GM18517 (cell line): ENCODE measurements around the gene TMCO4.
A peak's percentile ranks its signal among the peaks of the same experiment; 100 is the strongest.

Source experiments
- ATAC-seq: cut with Tn5 transposase; IDR thresholded peaks from one replicate; pipeline ENCODE4 v1.9.1; 2021; ENCODE audit warnings: mild to moderate bottlenecking, moderate library complexity; ENCODE audit not compliant: unreplicated experiment

Gene TMCO4

DNA sequence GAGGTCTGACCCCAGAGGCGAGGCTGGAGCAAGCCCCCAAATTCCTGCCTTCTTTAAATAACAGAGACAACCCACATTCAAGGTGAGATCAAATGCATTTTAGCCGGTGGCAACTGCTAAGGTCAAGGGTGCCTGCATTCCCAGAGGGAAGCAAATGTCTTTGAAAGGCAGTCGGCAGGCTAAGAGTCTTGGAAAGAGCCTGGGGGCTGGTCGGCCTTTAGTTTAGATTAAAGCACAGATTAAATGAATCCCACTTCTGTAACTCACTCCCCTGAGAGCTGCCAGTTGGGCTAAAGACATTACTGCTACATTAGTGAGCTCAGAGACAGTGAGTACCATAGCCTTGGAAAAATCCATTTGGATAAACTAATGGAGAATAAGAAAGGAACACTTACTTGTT lies 75.8 kb downstream of the TMCO4 start:
- ATAC-seq: no peak

DNA sequence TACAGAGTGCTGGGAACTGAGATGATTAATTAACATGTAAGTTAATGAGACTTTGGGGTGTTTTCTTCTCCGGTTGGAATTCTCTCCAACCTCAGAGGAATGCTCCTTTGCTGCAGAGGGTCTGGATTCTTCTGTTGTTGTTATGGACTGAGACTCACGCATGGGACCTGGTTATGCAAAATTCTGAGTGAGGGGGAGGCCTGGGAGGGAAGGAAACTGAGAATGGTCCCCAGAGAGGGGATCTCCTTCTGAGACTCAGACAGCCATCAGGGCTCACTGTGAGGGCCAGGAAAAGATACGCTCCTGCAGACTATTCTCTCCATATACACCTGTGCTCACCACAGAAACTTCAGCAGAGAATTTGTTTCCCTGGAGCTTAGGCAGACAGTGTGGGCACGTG lies 78.7 kb downstream of the TMCO4 start:
- ATAC-seq: no peak

DNA sequence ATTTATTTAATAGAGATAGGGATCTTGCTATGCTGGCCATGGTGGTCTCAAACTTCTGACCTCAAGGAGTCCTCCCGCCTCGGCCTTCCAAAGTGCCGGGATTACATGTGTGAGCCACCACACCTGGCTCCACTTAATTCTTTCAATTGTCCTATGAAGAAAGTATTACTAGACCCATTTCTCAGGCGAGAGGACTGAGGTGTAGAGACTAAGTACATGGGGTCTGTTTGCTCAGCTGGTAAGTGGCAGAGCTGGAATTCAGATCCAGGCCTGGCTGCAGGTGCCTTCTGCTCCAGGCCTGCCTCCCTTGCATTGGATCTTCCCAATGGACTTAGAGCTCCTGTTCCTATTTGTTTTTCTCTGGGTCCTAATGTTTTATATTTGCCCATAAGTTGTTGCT lies 79.5 kb downstream of the TMCO4 start:
- ATAC-seq: no peak

DNA sequence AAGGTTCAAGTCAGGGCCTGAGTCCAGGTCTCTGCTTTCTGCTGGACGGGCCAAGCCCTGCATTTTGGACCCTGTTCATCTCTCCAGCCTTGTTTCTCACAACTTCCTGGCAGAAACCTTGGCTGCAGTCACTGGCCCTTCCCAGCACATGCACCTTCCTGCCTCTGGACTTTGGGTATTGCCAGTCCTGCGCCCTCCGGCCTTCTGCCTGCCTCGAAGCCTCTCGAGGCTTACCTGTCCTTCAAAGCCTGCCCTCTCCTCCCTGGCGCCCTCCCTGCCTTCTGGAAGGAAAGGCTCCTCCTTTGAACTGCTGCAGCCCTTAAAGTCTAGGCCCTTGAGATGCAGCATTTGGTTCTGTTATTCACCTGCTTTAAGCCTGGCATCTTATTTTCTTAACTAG lies 82.2 kb downstream of the TMCO4 start:
- ATAC-seq: no peak

DNA sequence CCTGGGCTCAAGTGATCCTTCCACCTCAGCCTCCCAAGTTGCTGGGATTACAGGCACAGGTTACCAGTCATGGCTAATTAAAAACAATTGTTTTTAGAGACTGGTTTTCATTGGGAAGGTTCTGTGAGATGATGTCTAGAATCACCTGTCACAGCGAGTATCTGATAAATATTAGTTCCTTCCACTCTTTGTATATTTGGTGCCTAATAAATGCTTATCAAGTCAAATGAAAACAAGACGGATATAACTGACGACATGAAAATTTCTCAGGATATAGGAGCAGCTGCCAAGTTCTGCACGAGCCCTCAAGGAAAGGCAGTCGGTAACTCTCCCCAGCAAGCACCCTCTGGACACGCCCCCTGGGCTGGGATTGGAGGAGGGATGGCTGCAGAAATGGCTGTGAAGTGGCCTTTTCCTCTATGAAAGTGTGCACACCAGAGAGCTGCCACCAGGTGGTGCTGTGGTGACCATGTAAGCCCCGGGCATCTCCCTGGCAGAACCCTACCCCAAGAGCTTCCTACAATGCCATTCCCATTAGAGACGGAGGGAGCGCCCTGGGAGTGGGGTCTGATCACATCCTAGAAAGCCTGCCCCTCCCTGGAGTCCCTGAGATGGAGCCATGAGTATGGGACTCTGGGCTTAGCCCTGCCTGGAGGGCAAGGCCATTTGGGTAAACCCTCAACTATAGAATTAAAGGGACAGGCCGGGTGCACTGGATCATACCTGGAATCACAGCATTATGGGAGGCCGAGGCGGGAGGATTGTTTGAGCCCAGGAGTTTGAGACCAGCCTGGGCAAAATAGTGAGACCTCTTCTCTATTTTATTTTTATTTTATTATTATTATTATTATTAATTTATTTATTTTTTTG lies 84.1 kb downstream of the TMCO4 start:
- no peak for ATAC-seq

DNA sequence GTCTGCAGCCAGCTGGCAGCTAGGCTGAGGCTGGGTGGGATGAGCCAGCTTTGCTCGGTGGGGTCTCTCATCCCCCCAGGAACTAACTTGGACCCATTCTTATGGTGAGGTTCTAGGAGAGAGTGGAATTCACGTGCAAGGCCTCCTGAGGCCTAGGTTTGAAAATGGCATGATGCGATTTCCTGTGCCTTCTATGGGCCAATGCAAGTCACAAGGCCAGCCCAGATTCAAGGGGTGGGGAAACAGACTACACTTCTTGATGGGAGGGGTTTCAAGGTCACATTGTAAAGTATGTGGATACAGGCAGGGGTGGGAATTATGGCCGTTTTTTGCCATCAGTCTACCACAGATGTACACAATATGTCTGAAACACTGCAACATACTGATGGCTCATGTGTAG lies 86.8 kb downstream of the TMCO4 start:
- ATAC-seq: no peak

DNA sequence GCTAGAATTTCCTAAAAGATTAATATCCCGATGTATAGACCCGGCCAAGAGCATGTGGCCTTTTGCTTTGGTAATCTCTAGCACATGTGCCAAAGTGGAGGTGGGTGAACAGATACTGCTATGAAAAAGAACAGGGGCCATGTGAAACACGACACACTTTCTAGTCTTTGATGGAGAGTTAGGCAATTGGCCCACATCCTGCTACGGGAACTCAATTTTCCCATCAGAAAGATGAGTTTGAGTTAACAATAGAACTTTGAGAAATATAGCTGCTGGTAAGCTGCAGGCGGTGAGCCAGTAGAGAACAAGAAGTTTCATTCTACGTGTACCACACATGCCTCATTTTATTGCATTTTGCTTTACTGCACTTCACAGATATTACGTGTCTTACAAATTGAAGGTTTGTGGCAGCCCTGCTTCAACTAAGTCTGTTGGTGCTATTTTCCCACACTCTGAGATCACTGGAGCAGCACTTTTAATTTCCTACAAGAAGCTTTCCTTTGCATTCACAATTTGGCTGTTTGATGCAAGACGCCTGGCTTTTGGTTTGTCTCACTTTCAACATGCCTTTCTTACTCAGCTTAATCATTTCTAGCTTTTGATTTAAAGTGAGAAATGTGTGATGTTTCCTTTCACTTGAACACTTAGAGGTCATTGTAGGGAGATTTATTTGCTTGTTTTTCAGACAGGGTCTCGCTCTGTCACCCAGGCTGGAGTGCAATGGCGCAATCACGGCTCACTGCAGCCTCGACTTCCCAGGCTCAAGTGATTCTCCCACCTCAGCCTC lies 88.7 kb downstream of the TMCO4 start:
- peak; percentile 54 for ATAC-seq

DNA sequence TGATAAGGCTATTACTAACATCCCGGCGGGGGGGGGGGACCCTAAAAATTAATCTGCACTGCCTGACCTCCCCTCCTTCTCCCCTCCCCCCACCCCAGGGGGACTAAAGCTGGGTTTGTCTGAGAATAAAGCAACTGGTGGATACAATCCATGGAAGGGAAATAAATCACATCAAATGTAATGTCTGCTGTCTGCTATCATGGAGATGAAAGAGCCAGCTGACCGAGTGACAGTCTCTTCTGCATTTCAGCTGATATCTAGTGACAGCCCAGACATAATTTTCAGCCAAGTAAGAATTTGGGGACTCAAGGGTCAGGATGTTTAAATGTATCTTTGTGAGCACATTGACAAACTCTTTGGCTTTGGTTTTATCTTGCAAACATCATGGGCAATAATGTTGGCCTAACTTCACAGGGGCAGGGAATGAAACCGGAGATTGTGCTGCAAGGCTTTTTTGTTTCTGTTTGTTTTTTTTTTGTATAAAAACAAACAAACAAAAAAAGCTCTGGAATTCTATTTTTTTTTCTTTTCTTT lies 90.4 kb downstream of the TMCO4 start:
- ATAC-seq: no peak

DNA sequence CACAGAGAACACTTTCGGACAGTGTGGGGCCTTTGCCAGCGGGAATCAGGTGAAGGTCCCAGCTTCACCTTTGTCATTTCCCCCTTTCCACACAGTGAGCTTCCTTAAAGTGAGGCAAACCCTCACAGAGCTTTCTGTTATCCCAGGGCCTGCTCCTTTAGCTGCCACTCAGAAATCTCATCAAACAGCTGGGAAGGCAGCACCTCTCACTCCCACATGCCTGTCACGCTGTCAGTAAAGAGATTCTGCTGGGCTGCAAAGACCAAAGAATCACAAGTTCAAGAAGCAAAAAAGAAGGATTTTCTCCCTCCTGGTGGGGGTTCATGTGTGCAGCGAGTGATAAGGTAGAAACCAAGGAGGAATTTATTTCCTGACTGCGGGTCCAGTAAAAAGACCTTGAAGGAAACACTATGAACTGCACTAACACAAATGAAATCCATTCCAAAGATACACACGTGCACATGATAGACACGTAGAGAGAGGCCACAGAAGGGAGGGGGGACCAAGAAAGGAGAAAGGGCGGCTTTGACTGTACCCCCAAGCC lies 91.1 kb downstream of the TMCO4 start:
- ATAC-seq: no peak

DNA sequence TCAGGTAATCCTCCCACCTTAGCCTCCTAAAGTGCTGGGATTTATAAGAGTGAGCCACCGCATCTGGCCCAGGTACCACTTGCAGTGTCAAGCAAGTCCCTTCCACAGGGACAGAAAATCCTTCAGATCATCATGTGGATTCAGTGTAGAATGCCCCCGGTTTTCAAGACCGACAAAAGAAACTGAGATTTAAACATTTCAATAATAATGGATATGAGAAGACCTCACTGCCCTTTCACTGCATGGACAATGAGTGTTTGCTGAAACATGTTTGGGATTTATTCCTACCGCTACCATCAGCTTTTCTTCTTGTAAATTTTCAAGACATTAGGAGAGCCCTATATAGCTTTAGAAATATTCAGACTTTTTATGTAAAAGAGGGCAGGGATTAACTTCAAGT lies 93.6 kb downstream of the TMCO4 start:
- no peak for ATAC-seq

DNA sequence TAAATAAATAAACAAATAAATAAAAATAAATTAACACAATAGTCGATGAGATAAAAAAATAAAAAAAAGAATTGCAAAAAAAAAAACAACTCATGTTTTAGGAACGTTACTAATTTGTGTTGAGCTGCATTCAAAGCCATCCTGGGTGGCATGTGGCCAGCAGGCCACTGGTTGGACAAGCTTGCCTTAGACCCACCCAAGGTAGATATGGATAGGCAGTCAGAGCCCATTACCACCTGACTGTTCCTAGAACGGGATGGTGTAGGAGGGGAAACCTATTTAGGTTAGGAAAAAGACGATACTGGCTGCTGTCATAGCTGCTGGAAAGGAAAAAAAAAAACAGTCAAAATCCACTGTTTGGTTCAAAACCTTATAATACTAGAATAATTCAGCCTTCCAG lies 94.3 kb downstream of the TMCO4 start:
- ATAC-seq: no peak

DNA sequence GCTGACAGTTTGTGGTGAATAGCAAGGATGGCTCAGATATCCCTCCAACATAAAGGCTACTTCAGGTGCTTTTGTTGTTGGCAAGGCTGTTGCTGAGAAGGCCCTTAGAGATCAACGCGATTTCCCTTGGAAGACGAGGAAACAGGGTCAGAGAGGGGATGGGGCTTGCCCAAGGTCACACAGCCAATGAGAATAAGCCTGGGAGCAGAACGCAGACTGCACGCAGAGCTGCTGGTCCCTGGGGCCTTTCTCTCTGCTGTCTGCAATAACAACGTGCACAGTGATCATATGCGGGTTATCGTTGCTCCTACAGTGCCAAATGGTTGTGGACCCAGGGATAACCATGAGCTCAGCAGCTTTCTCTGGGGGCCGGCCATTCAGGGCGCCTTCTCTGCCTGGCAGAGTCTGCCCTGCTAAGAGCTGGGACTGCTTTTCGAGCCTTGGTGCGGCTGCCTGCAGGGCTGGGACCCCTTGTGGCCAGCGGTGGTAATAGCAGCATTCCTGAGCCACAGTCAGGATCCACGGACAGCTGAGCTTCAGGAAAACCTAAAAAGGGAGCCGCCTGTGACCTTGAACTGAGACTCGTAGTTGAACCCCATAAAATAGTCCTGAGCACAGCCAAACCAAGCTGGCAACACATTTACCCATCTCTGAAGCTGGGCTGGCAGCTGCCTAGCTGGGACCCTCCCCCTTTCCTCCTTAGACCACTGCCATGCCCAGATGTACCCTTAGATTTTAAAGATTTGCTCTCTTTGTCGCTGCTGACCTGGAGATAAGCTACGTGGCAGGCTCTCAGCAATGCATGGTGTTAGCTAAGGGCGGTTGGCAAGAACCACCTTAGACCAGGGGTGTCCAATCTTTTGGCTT lies 95.2 kb downstream of the TMCO4 start:
- ATAC-seq: no peak

DNA sequence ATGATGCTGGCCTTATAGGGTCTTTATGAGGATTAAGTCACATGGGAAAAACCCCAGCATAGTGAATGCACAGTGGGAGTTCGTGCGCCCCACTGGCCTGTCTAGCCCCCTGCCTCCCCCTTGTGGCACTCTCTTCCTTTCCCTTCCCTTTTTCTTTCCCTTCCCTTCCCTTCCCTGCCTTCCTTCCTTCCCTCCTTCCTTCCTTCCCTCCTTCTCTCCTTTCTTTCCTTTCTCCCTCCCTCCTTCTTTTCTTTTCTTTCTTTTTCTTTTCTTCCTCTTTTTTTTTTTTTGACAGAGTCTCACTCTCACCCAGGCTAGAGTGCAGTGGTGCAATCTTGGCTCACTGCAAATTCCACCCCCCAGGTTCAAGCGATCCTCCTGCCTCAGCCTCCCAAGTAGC lies 96.4 kb downstream of the TMCO4 start:
- no peak for ATAC-seq

DNA sequence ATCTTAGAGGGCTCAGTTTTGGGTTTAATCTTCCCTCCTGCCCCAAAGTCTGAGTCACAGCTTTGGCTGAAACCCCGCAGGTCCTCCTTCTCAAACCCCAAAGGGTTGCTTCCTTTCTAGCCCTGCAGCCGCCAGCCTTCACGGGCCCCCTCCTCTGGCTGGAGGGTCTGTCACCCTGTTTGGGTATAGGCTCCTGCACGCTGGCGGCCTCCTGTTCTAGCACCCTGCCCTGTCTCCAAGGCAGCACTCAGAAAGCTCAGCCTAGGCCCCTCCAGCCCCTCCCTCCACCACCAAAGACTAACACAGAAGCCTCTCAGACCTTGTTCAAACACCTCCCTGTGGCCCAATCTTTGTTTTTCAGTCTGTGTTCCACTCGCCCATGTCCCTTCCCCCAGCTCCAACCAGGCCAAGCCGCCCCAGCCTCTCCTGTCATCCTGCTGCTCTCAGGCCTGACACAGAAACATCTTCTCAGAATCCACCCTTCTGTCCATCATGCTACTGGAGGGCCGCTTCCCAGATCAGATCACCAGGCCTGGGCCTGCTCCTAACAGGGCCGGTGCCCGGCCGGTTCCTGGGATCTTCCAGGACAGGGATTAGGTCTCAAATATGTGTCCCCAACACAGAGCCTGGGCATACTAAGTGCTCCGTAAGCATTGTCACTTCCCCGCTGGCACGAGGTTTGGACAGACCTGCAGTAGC lies 99.5 kb downstream of the TMCO4 start:
- ATAC-seq: no peak

DNA sequence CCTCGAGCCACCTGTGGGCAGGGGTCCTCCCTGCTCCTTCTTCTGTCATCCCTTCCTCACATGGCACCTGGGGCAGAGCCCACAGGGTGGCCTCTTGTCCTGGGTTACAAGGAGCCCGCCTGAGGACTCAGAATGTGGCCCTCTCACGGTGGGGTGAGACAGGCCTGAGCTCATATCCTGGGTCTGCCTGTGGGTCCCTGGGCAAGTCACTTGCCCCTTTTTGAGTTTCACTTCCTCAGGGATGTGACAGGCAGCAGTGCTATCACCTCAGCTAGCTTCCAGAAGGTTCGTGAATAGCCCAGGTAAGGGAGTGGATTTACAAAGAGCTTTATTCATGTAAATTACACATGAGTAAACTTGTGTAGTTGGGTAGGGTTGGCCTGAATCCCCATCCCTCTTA lies 101.5 kb downstream of the TMCO4 start:
- ATAC-seq: no peak

DNA sequence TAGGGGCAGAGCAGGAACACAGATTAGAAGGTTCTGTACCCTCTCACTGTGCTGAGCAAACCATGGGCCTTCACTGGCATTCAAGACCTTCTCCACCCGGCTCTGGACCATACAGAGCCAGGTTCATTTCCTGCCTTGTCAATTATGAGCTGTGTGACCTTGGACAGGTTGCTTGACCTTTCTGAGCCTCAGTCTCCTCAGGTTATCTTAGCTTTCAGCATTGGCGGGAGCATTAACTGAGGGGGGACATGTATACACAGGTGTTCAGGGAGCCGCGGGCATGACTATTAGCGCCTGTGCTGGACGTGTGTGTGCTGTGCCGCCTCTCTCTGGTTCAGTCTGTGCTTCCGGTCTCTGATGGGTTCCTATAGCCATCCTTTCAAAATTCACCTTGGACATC lies 102.9 kb downstream of the TMCO4 start:
- no peak for ATAC-seq

DNA sequence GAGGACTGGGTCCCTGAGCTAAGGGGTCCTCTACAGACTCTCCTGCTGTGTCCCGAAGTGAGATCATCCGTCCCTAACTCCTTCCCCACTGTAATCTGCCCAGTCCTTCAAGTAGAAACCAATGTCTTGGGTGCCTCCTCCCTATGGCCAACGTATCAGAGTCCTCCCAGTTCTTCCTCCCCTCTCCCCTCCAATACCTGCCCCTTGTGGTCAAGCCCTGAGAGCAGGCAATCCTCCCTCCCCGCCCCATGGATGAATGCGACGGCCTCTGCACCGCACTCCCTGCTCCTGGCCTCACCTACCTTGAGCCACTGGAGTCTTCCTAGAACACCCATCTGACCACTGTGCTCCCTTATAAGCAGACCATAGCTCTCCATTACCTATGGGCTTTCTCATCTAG lies 103.9 kb downstream of the TMCO4 start:
- ATAC-seq: no peak

DNA sequence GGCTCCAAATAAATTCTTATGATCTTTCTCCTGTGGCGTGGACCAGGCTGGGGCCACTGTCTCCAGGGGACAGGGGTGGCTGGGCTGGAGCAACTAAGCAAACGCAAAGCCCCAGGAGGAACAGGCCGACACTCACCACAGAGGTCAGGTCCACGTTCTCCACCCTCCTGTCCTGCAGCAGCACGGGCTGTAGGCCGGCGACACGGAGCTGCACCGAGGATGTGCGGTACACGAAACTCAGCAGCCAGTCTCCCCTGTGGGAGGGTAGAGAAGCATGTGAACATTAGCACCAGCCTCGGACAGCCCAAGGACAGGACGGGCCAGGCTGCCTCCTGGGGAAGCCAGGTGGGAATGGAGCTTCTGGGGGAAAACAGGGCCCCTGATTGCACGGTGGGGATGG lies 105.4 kb downstream of the TMCO4 start:
- no peak for ATAC-seq

DNA sequence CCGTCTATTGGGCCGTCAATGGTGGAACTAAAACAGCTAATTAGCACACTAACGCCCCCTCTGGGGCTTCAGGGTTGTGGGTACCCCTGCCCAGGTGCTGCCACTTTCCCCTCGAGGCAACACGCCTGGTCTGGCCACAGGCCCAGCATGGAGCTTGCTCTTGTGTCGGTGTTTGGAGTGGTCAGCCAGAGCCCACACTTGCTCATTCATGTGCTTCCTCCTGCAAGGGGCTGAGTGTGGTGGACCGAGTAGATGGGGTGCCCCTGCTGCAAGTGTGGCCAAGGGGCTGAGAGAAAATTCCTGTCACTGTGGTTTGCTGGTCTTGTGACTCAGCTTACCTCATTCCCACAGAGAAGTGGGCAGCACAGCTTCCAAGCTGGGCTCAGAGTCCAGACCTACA lies 109.4 kb downstream of the TMCO4 start:
- ATAC-seq: no peak

DNA sequence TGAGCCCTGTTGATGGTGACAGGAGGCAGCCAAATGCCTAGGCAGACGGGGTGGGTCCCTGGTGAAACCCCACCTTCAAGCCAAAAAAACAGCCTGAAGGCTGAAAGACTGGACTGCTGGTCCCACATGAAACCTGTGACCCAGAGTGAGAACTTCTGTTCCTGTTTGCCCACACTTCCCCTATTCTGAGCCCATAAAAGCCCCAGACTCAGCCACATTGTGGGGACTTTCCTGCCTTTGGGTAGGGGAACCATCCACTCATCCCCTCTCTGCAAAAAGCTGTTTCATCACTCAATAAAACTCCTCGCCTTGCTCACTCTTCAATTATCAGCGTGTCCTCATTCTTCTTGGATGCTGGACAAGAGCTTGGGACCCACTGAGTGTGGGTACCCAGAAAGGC lies 109.9 kb downstream of the TMCO4 start:
- ATAC-seq: no peak
